HG03025 (cell line): ENCODE results near the gene RPL32.

Experiments used
- ATAC-seq: cut with Tn5 transposase; IDR thresholded peaks from one replicate; pipeline ENCODE4 v1.9.1; 2021; ENCODE audit warnings: mild to moderate bottlenecking, moderate library complexity; ENCODE audit not compliant: unreplicated experiment, low FRiP score

The RPL32 gene

DNA sequence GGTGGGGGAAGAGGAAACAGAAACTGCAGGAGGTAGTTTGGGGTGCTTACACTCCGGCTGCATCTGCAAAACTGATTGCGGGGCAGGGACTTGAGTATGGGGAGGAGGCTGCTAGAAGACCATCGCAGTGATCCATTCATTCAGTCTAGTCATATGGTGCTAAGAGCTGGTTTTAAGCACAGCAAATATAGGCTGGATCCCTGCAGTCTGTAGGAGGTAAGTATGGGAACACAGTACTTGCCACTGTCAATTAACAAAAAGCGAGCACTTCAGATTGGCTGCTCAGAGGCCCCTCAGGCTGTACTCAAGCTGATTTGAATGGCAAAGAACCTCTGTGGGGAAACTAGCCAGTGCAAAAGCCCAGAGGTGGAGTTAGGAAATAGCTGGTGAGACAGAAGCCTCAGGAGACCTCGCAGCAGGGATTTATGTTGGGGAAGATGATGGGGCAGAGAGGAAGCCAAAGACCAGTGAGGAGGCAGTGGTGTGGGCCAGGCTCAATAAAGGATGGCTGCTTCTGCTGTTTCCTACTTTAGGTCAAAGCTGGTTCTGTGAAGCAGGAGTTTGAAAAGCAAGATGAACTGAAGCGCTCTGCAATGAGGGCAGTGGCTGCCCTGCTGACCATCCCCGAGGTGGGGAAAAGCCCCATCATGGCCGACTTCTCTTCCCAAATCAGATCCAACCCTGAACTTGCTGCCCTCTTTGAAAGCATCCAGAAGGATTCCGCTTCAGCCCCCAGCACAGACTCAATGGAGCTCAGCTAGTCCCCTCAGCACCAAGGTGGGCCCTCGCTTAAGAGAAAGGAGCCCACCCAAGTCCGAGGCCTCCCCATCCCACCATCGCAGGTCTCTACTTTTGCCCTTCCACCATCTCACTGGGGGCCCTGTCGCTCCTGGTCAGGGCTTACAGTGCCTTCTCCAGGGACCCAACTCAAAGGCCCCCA lies 7.9 kb downstream of the RPL32 start:
- ATAC-seq: no peak

DNA sequence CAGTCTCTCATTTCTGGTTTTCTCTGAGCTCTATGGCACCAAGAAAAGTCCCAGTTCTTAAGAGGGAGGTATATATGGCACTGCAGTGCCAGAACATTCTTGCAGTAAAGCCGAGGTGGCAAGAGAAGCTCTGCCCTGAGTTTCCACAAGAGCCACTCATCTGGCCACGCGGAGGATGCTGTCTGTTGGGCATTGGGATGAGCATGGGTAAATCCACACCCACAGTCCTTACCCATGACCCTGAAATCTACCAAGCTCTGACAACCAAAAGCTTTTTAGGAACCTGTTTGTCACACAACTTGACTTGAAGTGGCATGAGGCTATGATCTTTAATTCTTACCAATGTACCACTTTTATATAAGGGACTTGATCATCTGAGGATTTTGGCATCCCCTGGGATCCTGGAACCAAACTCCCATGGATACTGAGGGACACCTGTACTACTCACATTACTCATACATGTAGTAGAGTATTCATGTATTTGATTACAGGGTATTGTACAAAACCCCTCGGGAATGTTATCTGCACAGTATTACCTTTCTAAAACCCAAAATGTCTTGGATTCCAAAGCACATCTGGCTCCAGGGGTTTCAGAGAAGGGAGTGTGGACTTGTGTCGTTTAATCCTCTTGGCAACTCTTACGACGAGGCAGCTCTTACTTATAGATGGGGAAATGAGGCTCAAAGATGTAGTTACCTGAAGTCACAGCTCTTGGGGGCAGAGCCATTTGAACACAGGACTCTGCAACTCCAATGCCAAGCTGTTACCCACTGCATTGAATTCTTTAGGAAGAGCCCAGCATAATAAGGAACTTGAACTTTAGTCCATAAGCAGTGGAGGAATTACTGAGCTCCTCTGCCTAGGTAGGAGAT lies 8.8 kb downstream of the RPL32 start:
- ATAC-seq: no peak

DNA sequence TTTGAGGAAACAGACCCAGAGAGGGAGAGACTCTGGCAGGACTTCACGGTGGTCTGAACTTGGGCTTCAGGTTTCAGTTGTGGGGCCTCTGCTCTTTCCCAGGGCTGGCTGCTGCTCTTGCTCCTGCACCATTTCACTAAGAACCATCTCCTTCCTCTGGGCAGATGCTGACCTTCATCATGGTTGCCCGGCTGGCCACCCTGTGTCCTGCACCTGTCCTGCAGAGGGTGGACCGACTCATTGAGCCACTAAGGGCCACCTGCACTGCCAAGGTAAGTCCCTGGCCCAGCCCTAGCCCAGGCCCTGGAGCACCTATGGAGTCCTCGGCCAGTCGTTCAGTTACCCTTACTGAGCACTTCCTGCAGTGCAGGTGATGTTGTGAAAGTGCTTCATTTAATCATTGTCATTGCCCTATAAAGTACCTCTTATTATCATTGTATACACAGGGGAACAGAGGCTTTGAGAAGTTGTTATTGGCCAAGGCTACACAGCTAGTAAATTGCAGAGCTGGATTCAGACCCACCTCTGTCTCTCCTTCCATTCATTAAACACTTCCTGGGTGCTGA lies 10.0 kb downstream of the RPL32 start:
- no peak for ATAC-seq

DNA sequence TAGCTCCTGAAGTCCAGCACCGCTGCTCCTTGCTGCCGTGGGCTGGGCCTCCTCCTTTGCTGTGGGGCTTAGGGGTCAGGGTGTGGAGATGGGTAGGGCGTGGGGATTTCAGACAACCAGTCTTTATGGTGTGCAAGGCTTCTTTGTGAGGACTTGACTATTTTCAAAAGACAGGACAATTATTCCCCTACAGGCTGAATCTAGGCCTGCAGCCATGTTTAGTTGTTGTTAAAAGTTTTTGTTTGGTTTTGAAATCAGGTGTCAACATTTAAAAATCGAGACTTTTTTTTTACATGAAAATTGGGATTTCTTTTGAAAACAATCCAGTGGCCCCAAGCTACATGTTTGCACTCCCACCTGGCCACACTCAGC lies 10.6 kb downstream of the RPL32 start:
- ATAC-seq: no peak

DNA sequence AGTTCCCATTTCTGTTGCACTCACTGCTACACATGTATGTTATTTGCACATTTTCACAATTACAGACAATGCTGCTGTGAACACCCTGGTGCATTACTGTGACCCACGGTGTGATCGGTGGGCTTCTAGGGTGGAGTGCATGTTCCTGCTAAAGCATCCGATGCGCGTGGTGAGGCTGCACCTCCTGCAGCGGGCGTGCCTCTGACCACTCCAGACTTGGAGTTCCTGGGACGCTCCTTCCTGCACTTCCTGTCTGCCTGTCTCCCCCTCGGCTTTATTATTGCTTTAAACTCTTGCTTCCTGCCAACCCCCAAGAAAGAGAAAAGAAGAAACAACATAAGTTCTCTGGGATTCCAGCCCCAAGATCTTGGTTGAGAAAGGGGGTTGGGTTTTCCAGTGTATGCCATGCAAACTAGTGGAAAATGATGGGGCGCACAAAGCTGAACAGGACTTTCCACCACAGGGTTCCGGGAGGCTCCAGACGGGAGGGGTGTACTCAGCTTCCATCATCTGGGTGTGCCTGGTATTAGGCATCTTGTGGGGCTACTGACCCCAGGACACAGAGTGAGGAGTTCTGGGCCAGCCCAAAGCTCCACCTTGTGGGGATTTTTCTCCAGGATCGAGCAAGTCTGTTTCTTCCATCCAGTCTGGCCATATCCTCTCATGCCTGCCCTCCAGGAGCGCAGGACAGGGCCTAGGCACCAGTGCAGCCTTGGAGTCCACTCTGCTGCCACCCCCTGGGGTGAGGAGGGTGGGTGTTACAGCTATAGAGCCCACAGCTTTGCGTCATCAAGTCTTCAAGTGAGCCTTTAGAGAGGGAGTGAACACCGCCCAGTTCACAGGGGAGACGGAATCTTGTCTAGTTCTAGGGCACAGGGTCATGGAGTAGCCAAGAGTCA lies 11.2 kb downstream of the RPL32 start:
- no peak for ATAC-seq

DNA sequence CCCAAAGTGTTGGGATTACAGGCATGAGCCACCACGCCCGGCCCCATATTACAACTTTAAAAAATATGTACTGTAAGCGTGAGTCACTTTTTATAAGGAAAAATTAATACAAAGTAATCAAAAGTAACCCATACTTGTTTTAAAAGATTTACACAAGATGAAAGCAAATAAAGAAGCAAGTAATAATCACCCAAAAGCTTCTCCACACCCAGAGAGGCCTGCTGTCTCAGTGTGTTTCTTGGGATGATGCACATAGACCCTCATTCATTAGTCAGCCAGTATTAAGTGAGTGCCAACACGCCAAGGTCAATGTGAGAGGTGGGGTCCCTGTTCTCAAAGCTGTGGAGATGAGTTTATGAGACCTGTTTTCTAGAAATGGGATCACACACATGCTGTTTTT lies 12.0 kb downstream of the RPL32 start:
- no peak for ATAC-seq

DNA sequence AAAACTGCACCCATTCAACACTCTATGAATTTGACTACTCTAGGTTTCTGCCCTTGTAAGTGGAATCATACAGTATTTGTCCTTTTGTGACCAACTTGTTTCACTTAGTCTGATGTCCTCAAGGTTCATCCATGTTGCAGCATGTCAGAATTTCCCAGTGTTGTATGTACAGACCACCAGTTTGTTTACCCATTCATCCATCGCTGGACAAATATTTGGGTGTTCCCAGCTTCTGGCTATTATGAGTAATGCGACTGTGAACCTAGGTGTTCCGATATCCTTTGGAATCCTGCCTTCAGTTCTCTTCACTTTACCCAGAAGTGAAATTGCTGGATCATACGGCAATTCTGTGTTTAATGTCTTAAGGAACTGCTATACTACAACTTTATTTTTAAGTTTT lies 12.6 kb downstream of the RPL32 start:
- ATAC-seq: no peak

DNA sequence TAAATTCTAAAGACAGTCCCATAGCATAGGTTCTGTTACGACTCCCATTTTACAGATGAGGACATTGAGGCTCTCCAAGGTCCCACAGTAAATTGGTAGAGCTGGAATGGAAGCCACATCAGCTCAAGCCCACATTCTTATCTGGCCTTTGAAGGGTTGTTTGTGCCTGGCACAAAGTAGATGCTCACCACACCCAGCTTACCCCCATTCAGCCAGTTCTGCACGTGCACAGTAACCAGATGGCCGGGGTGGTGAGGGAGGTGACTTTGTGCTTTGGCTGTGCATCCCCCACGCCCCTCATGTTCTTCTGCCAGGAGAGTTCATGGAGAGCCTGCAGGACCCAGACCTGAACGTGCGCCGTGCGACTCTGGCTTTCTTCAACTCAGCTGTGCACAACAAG lies 16.2 kb downstream of the RPL32 start:
- no peak for ATAC-seq

DNA sequence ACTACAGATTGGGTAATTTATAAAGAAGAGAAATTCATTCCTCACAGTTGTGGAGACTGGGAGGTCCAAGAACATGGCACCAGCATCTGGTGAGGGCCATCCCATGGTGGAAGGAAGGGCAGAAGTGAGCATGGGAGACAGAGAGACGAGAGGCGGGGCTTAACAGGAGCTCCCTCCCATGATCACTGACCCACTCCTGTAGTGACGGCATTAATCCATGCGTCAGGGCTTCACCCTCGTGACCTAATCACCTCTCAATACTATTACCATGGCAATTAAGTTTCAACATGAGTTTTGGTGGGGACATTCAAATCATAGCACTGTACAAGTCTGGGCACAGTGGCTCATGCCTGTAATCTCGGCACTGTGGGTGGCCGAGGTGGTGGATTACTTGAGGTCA lies 17.1 kb downstream of the RPL32 start:
- ATAC-seq: no peak

DNA sequence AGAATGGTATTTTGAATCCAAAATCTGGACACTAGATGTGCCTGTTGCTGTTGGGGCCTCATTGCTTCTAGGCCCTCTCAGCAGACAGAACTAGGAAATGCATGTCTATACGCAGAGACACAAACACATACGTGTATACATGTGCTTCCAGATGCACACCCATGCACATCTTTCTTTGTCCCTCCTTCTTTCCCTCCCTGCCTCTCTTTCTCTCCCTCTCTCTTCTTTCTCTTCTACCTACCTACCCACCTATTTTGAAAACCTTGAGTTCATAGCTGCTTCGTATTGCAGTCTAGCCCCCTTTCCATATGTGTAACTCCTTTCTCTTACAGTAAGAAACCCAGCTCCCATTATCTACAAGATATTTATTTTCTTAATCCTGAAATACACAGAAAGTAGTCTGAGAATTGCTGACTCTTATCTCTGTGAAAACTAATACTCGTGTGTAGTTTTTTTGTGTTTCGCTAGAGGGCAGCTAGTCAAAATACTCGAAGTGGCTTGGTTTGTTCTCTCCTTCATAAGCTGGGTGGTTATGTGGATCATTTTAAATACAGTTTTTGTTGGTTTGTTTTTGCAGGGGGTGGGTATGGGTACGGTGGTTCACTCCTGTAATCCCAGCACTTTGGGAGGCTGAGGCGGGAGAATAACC lies 18.5 kb downstream of the RPL32 start:
- no peak for ATAC-seq

DNA sequence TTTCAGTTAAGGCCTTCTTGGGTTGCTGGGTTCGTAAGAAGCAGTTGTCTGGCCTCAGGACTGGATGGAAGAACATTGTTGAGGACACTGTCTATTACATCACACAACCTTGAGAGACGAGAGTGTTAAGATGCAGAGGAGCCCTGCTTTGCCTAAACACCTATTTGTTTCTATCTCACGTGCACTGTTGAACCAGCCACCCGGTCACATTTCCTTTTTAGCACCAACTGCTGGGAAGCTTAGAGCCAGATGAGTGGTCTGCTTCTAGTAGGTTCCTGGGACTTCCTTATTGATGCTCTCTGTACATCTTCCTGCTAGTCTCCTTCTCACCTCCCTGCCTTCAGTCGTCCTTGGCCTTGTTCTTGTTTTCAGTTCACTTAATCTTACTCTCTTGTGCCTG lies 22.6 kb downstream of the RPL32 start:
- ATAC-seq: no peak

DNA sequence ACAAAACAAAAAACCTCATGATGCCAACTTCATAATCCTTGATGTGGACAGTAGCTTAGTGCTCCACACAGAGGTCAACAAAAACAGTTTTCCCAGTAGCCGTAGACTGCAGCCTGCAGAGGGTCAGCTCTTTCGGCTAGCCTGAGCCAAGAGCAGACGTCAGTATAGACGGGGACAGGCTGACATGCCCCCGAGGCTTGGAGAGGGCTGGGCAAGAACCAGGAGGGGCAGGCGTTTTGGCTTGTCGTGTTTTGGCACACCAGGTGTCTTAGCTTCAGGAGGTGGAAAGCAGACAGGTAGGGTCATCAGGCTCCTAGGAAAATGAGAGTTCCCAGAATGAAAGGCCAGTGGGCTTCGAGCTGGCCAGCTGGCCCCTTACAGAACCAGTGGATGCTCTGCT lies 23.1 kb downstream of the RPL32 start:
- ATAC-seq: no peak

DNA sequence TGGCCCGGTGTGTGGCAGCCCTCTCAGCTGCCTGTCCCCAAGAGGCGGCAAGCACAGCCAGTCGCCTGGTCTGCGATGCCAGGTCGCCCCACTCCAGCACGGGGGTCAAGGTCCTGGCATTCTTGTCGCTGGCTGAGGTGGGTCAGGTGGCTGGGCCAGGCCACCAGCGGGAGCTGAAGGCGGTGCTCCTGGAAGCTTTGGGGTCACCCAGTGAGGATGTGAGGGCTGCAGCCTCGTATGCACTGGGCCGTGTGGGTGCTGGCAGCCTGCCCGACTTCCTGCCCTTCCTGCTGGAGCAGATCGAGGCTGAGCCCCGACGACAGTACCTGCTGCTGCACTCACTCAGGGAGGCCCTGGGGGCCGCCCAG lies 24.0 kb downstream of the RPL32 start:
- ATAC-seq: no peak

DNA sequence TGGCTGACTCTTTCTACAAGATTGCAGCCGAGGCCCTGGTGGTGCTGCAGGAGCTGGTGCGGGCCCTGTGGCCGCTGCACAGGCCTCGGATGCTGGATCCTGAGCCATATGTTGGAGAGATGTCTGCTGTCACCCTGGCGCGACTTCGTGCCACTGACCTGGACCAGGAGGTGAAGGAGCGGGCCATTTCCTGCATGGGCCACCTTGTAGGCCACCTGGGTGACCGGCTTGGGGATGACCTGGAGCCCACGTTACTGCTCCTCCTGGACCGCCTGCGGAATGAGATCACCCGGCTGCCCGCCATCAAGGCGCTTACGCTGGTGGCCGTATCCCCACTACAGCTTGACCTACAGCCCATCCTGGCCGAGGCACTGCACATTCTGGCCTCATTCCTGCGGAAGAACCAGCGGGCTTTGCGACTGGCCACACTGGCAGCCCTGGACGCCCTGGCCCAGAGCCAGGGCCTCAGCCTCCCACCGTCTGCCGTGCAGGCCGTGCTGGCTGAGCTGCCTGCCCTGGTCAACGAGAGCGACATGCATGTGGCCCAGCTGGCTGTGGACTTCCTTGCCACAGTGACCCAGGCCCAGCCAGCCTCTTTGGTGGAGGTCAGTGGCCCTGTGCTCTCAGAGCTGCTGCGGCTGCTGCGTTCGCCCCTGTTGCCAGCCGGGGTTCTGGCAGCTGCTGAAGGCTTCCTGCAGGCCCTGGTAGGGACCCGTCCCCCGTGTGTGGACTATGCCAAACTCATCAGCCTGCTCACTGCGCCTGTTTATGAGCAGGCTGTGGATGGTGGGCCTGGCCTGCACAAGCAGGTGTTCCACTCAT lies 24.6 kb downstream of the RPL32 start:
- no peak for ATAC-seq

DNA sequence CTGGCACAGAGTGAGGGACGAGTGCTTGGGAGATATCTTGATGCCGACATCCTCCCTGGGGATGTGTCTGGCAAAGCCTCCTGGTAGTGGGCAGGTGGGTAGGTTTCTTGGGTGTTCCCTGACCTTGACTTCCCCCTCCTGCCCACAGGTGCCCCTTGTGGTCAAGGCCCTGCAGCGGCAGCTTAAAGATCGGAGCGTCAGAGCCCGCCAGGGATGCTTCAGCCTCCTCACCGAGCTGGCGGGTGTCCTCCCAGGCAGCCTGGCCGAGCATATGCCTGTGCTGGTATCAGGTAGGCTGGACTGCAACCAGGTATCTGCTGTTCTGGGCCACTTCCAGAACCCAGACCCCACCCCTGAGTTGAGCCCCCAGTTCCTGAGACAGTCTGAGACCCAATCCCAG lies 25.6 kb downstream of the RPL32 start:
- ATAC-seq: no peak

DNA sequence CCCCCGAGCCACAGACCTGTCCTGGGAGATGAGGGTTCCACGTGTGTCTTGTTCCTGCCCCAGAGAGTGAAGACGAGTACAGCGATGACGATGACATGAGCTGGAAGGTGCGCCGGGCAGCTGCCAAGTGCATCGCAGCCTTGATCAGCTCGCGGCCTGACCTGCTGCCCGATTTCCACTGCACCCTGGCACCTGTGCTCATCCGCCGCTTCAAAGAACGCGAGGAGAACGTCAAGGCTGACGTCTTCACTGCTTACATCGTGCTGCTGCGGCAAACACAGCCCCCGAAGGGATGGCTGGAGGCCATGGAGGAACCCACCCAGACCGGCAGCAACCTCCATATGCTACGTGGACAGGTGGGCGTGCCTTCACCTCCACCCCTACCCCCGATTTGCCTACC lies 26.3 kb downstream of the RPL32 start:
- ATAC-seq: no peak

DNA sequence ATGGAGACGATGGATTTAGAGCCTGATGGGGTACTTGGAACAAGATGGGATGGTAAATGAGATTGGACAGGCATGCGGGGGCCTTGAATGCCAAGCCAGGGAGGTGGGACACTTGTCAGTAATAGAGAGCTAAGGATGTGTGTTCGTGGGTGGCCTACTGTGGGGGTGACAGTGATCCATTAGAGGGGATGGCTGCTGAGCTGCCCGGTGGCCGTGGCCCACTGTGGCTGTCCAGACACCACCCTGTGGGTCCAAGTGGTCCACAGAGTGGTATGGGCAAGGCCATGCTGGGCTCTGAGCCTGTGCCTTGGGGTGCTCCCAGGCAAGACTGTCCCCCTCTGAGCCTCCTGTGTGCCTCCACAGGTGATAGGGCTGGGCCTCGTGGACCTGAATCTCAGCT lies 27.4 kb downstream of the RPL32 start:
- ATAC-seq: no peak

DNA sequence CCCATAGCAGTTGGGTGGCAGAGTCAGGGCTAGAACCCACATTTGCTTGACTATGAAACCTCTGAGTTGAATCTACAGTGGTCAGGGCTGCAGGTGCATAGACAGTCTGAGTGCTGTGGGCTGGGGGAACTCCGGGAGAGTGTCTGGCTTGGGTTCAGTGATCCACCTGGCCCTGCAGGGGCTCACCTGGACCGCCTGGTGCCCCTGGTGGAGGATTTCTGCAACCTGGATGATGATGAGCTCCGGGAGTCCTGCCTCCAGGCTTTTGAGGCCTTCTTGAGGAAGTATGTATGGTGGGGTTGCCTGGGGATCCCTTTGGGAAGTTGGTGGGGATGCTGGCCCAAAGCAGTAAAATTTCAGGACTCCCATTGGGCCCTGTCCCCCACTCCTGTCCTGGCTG lies 28.6 kb downstream of the RPL32 start:
- ATAC-seq: no peak

DNA sequence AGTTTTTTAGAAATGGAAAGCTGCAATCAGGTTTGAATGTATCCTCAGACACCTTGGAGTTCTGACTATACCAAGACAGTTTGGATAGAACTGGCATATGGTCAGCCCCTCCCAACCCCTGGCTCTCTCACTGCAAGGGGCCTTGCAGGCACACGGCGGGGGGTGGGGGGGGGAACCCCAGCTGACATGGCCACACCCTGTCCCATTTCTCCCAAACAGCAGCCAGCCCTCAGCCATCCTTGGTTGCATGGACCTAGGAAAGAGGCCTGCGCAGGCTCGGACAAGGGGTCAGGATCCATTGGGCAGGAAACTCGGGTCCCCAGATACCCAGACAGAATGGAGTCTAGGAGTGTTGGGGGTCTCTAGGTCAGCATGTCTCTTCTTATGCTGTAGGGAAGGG lies 30.4 kb downstream of the RPL32 start:
- ATAC-seq: no peak
